Measurements from ENCODE around the gene SRP68. TPM values are rescaled to one million over a fixed set of nuclear protein-coding genes. Genes with fewer than 3 reads are reported as not detected.

SRP68 gene
- total RNA-seq, 1 donor from 2014 or later = 111 TPM

DNA sequence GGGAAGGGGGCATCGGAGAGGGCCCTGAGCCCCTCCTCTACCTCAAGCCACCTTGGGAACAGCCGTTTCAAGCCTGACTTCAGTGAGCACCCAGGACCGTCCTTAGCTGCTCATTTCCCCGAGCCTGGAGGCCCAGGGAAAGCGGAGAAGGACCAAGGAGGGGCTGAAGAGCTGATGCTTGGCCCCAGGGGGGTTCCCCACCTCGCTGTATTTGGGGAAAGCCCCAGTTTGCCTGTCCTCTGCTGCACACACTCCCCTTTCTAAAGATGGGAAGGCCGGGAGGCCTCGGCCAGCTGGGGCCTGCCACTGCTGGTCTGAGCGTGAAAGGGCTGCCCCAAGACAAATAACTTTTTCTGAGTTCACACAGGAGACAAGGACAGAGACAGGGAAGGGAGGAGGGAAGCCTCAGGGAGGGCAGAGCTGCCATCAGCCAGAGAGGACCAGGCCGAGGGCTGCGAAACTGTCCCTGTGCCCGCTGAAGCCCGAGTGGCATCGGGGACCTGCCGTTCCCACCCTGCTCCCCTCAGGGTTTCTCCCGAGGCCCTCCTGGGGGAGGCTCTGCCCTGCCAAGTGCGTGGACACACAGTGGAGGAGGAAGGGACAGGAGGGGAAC is 18.3 kb upstream of the SRP68 start:
- intact Hi-C loops (cut with micrococcal nuclease) = no loop called here

DNA sequence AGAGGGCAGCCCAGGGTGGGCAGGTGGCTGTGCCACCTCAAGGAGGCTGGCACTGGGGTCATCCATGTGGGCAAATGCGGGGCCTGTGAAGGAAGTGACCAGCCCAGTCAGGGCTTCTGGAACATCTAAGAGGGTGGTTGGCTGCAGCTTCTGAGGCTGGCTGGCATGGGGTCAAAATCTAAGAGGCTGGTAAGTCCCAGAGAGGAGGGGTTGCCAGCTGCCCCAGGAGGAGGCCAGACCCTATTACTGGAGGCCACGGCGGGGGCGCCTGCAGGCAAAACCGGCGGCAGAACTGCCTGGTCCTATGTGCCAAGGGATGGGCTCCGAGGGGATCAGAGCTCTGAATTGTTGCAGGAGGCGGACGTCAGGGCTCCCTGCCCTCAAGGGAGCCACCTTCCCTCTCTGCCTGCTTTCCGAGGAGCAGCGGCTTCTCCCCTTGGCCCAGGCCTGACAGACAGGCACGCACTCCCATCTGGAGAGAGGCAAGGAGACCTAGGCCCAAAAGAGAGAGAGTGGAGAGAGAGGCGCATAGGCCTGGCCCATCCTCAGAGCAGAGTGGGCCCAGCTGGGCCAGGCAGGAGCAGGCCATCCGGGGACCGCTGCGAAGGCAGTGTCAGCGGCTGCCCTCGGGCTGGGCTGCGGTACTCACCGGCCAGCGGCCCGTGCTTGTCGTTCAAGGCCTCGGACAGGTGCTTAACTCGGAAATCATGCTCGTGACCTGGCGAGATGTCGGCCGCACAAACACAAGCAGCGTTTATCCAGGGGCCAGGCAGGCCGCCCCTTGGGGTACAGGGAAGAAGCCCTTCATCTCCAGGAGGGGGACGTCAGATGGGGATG is 17.6 kb upstream of the SRP68 start:
- intact Hi-C loops (cut with micrococcal nuclease) = no loop called here

- intact Hi-C loops (cut with micrococcal nuclease) = no loop called here
These were observed 16.7 kb upstream of the SRP68 start for GRCh38 chr17:76088868-76089576.

GRCh38 chr17:76088041-76088867 is 15.9 kb upstream of the SRP68 start:
- intact Hi-C loops (cut with micrococcal nuclease) = no loop called here

GRCh38 chr17:76087531-76087930 is 15.2 kb upstream of the SRP68 start:
- intact Hi-C loops (cut with micrococcal nuclease) = no loop called here

DNA sequence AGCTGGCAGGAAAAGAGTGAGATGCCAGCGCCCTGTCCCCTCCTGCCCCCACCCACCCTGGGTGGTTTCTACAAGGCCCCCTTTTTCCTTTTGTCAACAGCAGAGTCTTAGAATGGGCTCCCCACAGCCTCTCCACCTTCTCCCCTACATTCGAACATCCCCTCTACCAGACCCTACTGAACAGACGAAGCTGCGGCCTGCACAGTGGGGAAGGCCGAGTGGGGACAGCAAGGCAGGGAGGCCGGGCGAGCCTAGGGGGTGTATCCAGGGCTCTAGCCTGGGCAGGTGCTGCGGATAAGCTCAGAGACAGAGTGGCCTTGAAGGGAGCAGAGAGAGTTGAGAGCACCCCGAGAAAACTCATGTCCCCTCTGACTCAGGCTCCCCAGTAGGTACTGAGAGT is 14.1 kb upstream of the SRP68 start:
- intact Hi-C loops (cut with micrococcal nuclease) = no loop called here

- intact Hi-C loops (cut with micrococcal nuclease) = no loop called here
These were observed 13.5 kb upstream of the SRP68 start for GRCh38 chr17:76085731-76086366.

DNA sequence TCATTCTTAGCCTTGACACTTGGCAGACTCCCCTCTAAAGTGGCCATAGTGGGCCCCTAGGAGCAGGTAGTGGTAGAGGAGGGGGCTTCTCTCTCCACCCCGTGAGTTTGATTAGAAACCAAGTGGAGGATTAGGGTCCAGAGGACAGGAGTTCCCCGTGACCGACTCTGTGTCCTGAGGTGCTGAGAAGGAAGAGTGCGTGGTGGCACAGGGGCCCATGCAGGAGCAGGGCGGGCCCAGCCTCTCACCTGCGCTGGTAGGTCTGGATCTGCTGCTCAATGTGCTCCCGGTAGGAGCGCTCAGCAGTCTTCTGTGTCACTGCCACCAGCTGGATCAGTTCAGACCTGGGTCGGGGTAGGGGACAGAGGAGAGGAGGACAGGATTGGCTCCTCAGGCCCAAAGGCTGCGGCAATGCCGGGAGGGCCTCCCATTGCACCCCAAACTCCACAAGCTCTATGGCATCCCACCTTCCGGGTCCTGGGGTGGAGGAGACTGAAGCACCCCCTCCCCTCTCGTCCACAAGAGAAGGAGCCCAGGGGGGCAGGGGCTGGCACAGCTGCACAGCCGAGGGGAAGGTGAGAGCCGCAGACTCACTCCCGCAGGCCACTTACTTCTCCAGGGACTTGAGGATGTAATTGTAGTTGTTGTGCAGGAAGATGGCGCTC is 12.9 kb upstream of the SRP68 start:
- intact Hi-C loops (cut with micrococcal nuclease) = no loop called here

DNA sequence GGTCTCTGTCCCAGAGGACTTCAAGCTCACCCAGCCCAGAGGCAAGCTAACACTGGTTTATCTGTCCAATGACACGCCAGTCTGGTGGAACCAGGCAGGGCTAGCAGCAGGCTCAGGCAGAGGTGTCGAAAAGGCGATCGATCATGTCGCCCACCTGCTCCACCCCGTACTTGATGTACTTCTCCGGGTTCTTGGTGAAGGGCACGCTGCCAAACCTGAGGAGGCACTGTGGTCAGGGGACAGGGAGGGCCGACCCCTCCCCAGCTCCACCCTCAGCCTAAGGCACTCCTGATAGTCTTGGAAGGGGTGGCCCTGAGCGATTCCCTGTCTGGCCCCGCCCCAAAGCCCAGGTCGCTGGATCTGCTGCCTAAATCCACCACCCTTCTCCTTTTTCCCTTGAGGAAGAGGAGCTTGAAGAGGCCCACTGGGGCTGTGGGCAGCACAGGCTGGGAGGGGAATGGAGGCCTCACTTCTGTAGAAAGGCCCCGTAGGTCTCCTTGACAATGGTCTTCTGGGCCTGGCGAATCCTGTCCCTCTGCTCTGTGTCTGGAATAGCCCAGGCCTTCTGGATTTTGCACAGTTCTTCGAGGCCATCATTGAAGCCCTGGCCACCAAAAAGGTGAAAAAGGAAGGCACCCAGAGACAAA is 11.3 kb upstream of the SRP68 start:
- intact Hi-C loops (cut with micrococcal nuclease) = no loop called here

- intact Hi-C loops (cut with micrococcal nuclease) = no loop called here
These were observed 10.3 kb upstream of the SRP68 start for GRCh38 chr17:76082326-76083251.

GRCh38 chr17:76081295-76082210 is 9.2 kb upstream of the SRP68 start:
- intact Hi-C loops (cut with micrococcal nuclease) = no loop called here

- intact Hi-C loops (cut with micrococcal nuclease) = no loop called here
These were observed 8.5 kb upstream of the SRP68 start for GRCh38 chr17:76080768-76081287.

DNA sequence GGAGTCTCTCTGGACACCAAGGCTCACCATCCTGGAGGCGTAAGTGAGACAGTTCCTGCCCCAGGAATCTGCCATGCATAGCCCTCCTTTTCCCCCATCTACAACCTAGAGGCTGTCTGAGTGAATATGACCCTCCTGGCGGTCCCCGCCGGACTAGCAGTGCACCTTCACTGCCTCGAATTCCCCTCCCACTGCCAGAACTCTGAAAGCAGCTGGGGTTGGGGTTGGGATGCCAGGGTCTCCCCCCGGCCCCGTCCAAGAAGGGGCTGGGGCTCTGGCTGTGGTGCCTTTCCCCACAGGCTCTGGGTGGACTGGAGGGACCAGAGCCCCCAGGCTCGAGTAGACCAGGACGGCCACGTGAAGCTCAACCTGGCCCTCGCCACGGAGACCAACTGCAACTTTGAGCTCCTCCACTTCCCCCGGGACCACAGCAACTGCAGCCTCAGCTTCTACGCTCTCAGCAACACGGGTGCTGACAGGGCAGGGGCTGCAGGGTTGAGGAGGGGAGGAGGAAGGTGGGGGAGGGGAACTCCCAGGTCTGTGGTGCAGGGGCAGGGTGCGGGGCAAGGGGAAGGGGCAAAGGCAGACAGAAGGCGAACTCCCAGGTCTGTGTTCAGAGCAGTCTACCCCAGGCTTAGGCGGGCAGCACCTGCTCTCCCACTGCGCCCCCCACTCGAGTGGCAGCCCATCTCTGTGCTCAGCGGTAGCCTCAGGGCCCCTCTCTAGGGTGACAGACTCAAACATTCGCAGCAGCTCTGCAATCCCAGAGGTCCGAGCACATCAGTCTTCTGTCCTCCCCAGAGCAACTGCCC is 7.8 kb upstream of the SRP68 start:
- intact Hi-C loops (cut with micrococcal nuclease) = loop anchor here (10.0 kb wide), 1 partner anchor 175 kb away; the partner anchor contains the start of gene MRPL38

DNA sequence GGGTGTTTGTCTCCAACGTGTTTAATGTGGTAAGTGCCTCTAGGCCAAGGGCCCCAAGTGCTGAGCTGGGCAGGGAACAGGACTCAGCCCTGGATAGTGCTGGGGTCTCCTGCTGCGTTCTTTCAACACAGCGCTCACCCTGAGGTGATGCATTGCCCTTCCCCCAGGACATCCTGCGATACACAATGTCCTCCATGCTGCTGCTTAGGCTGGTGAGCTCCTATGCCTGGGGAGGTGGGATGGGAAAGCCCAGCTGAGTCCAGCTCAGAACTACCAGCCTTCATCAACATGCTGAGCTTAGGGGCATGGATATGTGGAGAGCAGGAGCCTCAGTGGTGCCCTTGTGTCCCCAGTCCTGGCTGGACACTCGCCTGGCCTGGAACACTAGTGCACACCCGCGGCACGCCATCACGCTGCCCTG is 7.2 kb upstream of the SRP68 start:
- intact Hi-C loops (cut with micrococcal nuclease) = loop anchor here (10.0 kb wide), 1 partner anchor 175 kb away; the partner anchor contains the start of gene MRPL38

GRCh38 chr17:76078860-76079534 is 6.7 kb upstream of the SRP68 start, which contains the start of gene ZACN:
TSS of gene ZACN (plus strand) at chr17:76079182. CDS start at chr17:76079265, 83 bp downstream.
- intact Hi-C loops (cut with micrococcal nuclease) = loop anchor here (10.0 kb wide), 1 partner anchor 174 kb away; the partner anchor contains the start of gene MRPL38

Data from T-helper 1 cell treated with Interleukin-12 subunit alpha and Interleukin-12 subunit beta and Interleukin-4 antibody, amounts not matched to agents 30 ng/mL and 1 ng/mL, for 36 hours (primary cell).